Neural progenitor cell (in vitro differentiated cells): ENCODE results near the gene PCSK9.

Experiments
- CTCF ChIP-seq: fragments of 200-600 bp; sonication (generic); IDR thresholded peaks from 2 replicates; pipeline ENCODE4 v1.5.1; 2017; ENCODE audit warnings: antibody characterized with exemption, mild to moderate bottlenecking
- EZH2 ChIP-seq: fragments of 200-600 bp; sonication (generic); IDR thresholded peaks from 2 replicates; pipeline ENCODE4 v1.6.1; 2017; ENCODE audit warnings: antibody characterized with exemption, mild to moderate bottlenecking, moderate library complexity
- EZH2phosphoT487 ChIP-seq: fragments of 200-600 bp; sonication (generic); IDR thresholded peaks from 2 replicates; pipeline ENCODE4 v1.6.1; 2017; ENCODE audit warnings: antibody characterized with exemption

GRCh38 chr1:55071477-55071876 is 32.1 kb downstream of the PCSK9 start:
- TF ChIP-seq CTCF (peak; percentile 62), EZH2 (no peak), EZH2phosphoT487 (no peak)
